Activated T-helper 1 cell treated with anti-CD3 and anti-CD28 coated beads, Interleukin-12 subunit alpha, Interleukin-12 subunit beta, Interleukin-2, Interleukin-4 antibody, amounts not matched to agents 30 ng/mL and 10 ng/mL and 1 ng/mL, durations not matched to agents 14 hours and 24 hours and 36 hours (primary cell): Measurements from ENCODE around the gene DOK6. TPM values are rescaled to one million over a fixed set of nuclear protein-coding genes. Genes with fewer than 3 reads are reported as not detected.

Experiments
- DNase-seq: peaks from one replicate; pipeline ENCODE4 v3.0.0; 2021; ENCODE audit warnings: low spot score
- H3K27ac Mint-ChIP-seq: one replicate; pipeline ENCODE4 v1.8.0; 2021; ENCODE audit warnings: mild to moderate bottlenecking, mixed read lengths
- H3K27me3 Mint-ChIP-seq: one replicate; pipeline ENCODE4 v1.8.0; 2022; ENCODE audit warnings: mild to moderate bottlenecking, moderate library complexity, mixed read lengths; ENCODE audit not compliant: insufficient read depth
- H3K36me3 Mint-ChIP-seq: one replicate; pipeline ENCODE4 v1.8.0; 2021; ENCODE audit warnings: low read depth, mixed read lengths
- H3K4me1 Mint-ChIP-seq: one replicate; pipeline ENCODE4 v1.8.0; 2021; ENCODE audit warnings: low read depth, mixed read lengths
- H3K4me3 Mint-ChIP-seq: one replicate; pipeline ENCODE4 v1.8.0; 2021; ENCODE audit warnings: mild to moderate bottlenecking, moderate library complexity, mixed read lengths
- H3K9me3 Mint-ChIP-seq: one replicate; pipeline ENCODE4 v1.8.0; 2021; ENCODE audit warnings: mixed read lengths
- intact Hi-C: fragments of 100-400 bp; cut with micrococcal nuclease; formaldehyde crosslinking; loops from one replicate; pipeline ENCODE4 v1.15.1; 2024
- total RNA-seq: library from RNA; stranded (reverse); gene quantifications from 2 replicates; pipeline ENCODE4 v1.2.3, GENCODE V29; 2022

DOK6 gene
- total RNA-seq, 1 donor from 2014 or later, result not detected

DNA sequence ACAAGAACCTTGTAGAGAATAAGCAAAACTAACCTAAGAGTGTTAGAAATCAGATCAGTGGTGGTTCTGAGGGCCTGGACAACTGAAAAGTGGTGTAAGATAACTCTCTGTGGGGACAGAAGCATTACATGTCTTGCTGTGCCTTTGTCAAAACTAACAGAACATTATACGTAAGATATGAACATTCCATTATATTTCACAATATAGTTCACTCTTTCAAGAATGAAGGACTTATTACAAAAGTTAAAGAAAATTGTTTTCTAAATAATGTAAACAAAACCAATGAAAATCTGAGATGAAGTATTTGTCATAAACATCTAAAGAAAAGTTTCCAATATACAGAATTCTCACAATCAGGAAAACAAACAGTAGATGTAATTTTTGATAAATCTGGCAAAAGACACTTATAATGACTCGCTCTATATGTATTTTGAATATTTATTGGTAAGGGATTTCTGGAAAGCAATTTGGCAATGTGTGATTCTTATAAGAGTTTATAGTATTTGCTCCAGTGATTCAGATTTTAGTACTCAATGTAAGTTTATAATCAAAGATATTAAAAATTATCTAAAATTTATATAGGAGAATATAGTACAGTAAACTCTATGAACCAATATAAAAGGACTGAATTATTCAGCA, 288.6 kb downstream of the DOK6 start:
- DNase-seq, result no peak
- Mint-ChIP-seq H3K4me1 (no peaks in the 10 kb centered on the region), H3K9me3 (no peaks in the 10 kb centered on the region), H3K27me3 (peaks cover 9% of the 10 kb centered on the region), H3K4me3 (no peak overlapping the region), H3K36me3 (no peaks in the 10 kb centered on the region), H3K27ac (no peak overlapping the region)
- intact Hi-C loops, result no loop called here

DNA sequence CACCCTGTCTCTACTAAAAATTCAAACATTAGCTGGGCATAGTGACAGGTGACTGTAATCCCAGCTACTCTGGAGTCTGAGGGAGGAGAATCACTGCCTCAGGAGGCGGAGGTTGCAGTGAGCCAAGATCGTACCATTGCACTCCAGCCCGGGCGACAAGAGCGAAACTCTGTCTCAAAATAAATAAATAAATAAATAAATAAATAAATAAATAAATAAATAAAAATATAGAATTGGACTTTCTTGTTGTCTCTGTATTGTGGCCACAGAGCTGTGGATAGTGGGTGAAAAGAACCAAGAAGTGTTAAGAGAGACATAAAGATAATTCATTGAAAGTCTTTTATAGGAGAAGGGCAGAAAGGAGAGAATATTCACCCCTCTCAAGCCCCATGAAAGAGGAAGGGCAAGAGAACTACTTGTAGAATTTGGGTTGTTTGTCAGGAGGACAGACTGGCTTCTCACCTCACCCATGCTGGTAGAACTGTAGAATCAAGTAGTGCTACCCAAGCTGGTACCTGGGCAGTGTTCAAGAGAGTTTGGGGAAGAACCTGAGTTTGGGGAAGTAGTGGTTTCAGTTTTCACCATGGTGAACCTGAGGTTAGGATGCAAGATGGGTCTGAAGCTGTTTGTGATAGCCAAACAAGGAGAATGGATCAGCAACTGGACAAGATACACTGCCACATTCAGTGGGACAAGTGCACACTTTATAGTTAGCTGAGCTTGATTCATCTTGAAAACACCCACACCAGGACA, 290.5 kb downstream of the DOK6 start:
- no peaks in the 10 kb centered on the region for H3K4me1 Mint-ChIP-seq
- no peak overlapping the region for H3K4me3 Mint-ChIP-seq
- H3K27me3 Mint-ChIP-seq, result peaks cover 6% of the 10 kb centered on the region
- no peaks in the 10 kb centered on the region for H3K9me3 Mint-ChIP-seq
- no peaks in the 10 kb centered on the region for H3K36me3 Mint-ChIP-seq
- H3K27ac Mint-ChIP-seq, result no peak overlapping the region
- no peak for DNase-seq
- intact Hi-C loops, result no loop called here

DNA sequence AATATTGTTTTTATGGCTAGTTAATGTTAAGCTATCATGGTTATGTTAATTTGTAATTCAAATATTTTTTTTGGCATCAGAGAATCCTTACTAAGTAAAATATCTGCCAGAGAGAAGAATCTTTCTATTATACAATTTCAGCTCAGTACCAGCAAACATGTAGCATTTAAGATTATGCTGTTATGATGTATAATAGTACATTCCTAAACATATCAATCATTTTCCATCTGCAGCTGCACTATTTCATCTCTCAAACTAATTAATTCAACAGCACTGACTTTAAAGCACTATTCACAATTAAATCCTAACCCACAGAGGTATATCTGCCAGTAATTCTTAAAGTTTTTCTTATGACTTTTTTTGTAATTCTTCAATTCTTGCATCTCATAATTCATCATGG, 296.4 kb downstream of the DOK6 start:
- Mint-ChIP-seq H3K36me3 (no peaks in the 10 kb centered on the region), H3K4me3 (no peak overlapping the region), H3K27me3 (peaks cover 2% of the 10 kb centered on the region), H3K4me1 (no peaks in the 10 kb centered on the region), H3K9me3 (no peaks in the 10 kb centered on the region), H3K27ac (no peak overlapping the region)
- intact Hi-C loops, result no loop called here
- DNase-seq, result no peak

DNA sequence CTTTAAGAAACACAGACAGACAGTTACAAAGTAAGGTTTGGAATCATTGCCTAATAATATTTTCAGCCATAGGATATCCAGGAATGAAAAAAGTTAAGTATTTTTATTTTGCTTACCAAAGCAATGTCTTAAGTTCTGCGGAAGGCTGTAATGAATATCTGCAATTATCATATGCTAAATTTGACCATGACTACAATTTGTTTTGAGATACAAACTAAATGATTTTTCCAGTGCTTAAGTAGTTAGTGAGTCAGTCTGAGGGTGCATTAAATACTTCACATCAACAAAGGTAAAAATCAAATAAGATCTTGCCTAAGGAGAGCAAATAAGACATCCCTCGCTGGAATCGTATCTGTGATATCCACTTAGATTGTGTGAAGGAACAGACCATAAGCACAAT, 297.0 kb downstream of the DOK6 start:
- H3K4me1 Mint-ChIP-seq, result no peaks in the 10 kb centered on the region
- no peak overlapping the region for H3K4me3 Mint-ChIP-seq
- H3K36me3 Mint-ChIP-seq, result no peaks in the 10 kb centered on the region
- no peak for DNase-seq
- H3K27me3 Mint-ChIP-seq, result peaks cover 2% of the 10 kb centered on the region
- no peaks in the 10 kb centered on the region for H3K9me3 Mint-ChIP-seq
- intact Hi-C loops, result no loop called here
- no peak overlapping the region for H3K27ac Mint-ChIP-seq

DNA sequence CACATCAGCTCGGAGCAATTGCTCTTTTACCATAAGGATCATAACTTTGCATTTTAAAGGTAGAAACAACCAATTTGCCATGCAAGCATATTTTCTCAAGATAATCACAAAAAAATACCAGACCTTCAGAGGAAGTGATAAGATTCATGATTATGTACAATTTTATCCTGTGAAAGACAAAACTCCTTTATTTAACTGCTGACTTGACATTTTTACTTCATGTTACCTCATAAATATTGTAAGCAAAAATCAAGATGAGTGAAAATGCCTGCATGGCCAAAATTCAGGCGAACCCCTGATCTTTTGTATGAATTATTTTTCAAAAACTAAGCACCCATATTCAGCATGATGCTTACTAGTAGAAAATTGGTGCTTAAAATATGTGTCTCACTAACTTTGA, 300.6 kb downstream of the DOK6 start:
- H3K4me1 Mint-ChIP-seq, result no peaks in the 10 kb centered on the region
- H3K4me3 Mint-ChIP-seq, result no peak overlapping the region
- peaks cover 3% of the 10 kb centered on the region for H3K9me3 Mint-ChIP-seq
- intact Hi-C loops, result no loop called here
- H3K36me3 Mint-ChIP-seq, result no peaks in the 10 kb centered on the region
- no peak for DNase-seq
- H3K27me3 Mint-ChIP-seq, result no peaks in the 10 kb centered on the region
- no peak overlapping the region for H3K27ac Mint-ChIP-seq

DNA sequence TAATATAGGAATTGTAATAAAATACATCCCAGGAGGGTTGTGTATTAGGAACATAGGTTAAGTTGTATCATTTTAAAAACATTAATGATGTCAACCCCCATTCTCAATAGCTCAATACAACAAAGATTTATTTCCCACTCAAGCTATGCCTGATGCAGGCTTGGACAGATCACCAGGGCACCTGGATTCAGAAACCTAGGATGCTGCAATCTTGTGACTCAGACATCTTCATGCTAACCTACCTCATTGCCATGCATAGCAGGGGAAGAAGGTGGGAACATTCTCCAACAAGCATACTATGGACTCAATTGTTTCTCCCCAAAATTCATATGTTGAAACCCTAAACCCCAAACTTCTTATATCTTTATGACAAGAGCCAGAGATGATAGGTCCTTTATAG, 302.8 kb downstream of the DOK6 start:
- Mint-ChIP-seq H3K9me3 (peaks cover 3% of the 10 kb centered on the region), H3K4me1 (no peaks in the 10 kb centered on the region), H3K4me3 (no peak overlapping the region), H3K27me3 (no peaks in the 10 kb centered on the region), H3K36me3 (no peaks in the 10 kb centered on the region), H3K27ac (no peak overlapping the region)
- no peak for DNase-seq
- intact Hi-C loops, result no loop called here

DNA sequence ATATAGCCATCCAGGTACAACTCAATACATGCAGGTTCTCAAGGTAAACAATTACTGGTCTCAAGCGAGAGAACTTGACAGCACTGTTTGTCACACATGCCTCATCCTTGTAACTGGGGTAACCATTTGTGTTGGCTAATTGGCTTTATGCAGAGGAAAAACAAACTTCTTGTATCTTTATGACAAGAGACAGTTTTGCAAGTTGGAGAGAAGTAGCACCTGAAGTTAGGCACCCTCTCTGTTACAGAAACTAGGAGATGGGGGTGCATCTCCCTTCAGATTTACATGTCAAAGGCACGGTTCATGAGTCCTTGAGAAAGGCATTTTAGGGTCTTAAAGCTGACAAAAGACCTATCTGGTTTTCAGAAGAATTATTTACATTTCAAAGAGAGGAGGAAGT, 305.3 kb downstream of the DOK6 start:
- no peak for DNase-seq
- intact Hi-C loops, result no loop called here
- no peak overlapping the region for H3K4me3 Mint-ChIP-seq
- peaks cover 3% of the 10 kb centered on the region for H3K9me3 Mint-ChIP-seq
- no peaks in the 10 kb centered on the region for H3K36me3 Mint-ChIP-seq
- H3K4me1 Mint-ChIP-seq, result no peaks in the 10 kb centered on the region
- no peaks in the 10 kb centered on the region for H3K27me3 Mint-ChIP-seq
- H3K27ac Mint-ChIP-seq, result no peak overlapping the region

DNA sequence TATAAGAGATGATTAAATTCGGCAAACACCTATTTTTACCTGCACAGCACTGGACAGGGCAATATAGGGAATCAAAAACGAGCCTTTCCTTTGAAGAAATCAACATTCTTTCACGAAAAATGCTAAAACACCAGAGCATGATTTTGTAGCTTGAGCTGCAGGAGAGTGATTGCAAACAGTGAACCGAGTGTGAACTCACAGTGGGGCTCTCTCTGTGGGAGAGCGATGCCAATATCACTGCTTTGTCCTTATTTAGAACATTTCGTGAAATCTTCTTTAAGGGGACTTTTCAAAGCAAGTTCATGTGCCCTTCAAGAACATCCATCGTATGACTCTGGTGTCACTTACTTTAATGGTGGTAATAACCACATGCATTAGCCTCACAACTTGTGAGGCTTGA, 308.2 kb downstream of the DOK6 start:
- Mint-ChIP-seq H3K27ac (no peak overlapping the region), H3K27me3 (peaks cover 2% of the 10 kb centered on the region), H3K36me3 (no peaks in the 10 kb centered on the region), H3K4me3 (no peak overlapping the region), H3K4me1 (no peaks in the 10 kb centered on the region), H3K9me3 (peaks cover 3% of the 10 kb centered on the region)
- no peak for DNase-seq
- intact Hi-C loops, result no loop called here

DNA sequence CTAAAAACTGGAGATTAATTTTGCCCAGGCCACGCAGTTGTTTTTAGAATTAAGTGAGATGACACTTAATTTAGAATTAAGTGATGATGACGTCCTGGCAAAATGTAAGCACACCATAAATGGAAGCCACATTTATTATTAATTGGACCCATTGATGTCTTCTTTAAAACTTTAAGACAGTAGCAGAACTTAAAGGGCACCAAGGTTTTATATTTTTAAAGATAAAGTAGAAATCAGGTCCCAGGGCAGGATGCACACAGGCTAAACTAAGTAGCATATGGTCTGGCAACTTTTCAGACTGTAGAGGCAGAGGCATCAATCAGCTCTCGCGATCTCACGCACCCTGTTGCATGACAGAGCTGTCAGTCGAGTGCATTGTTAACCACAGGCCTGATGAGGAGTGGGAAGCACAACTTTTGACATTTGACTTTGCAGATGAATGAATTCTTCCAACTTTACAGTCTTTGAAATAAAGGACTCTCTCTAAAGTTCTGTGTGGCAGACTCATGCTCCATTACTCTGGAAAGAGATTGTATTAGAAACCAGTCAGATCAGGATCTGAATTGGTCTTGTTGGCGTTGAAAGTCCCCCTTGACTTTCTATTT, 314.6 kb downstream of the DOK6 start:
- Mint-ChIP-seq H3K27me3 (peaks cover 2% of the 10 kb centered on the region), H3K9me3 (peaks cover 30% of the 10 kb centered on the region), H3K27ac (no peak overlapping the region), H3K4me3 (no peak overlapping the region), H3K4me1 (no peaks in the 10 kb centered on the region), H3K36me3 (no peaks in the 10 kb centered on the region)
- intact Hi-C loops, result no loop called here
- DNase-seq, result no peak

DNA sequence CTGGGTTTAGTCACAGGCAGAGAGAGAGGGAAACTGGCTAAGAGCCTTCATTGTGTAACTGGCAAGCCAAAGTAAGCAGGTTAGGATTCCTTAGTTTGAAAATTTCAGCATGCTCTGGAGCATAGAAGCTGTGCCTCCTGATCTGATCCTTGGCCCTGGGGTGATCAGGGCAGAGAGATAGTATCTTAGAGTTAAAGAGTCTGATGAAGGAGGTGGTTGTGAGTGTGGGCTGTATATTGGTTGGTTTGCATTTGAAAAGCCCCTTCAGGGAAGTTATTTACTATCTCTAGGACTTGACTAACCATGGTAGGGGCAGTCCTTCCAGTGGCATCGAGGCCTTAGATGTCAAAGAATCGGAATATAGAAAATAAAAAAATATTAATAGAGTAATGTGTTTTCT, 316.9 kb downstream of the DOK6 start:
- intact Hi-C loops, result no loop called here
- Mint-ChIP-seq H3K4me1 (no peaks in the 10 kb centered on the region), H3K4me3 (no peak overlapping the region), H3K9me3 (peaks cover 30% of the 10 kb centered on the region), H3K27me3 (peaks cover 2% of the 10 kb centered on the region), H3K36me3 (no peaks in the 10 kb centered on the region), H3K27ac (no peak overlapping the region)
- no peak for DNase-seq

DNA sequence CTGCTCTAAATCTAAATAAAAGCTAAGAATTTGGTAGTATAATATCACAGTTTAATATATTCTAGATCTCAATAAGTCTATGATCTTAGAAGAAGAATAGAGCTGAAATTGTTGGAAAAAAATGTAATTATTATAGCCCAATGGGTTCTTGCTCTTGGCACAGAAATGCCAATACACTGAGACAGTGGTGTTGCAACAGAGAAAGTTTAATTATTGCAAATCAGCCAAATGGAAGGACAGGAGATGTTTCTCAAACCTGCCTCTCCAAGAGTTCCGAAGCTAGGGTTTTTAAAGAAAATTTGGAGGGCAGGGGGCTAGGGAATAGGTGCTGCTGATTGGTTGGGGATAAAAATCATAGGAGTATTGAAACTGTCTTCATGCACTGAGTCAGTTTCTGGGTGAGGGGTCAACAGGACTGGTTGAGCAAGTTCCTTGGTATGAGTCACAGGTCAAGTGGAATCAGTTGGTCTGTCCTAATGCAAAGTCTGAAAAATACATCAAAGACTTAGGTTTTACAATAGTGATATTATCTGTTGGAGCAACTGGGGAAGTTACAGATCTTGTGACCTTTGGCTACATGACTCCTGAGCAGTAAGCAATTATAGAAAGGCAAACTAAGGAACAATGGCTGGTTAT, 318.3 kb downstream of the DOK6 start:
- peaks cover 30% of the 10 kb centered on the region for H3K9me3 Mint-ChIP-seq
- H3K27me3 Mint-ChIP-seq, result no peaks in the 10 kb centered on the region
- no peak overlapping the region for H3K27ac Mint-ChIP-seq
- intact Hi-C loops, result no loop called here
- H3K4me3 Mint-ChIP-seq, result no peak overlapping the region
- H3K4me1 Mint-ChIP-seq, result no peaks in the 10 kb centered on the region
- H3K36me3 Mint-ChIP-seq, result no peaks in the 10 kb centered on the region
- DNase-seq, result no peak

DNA sequence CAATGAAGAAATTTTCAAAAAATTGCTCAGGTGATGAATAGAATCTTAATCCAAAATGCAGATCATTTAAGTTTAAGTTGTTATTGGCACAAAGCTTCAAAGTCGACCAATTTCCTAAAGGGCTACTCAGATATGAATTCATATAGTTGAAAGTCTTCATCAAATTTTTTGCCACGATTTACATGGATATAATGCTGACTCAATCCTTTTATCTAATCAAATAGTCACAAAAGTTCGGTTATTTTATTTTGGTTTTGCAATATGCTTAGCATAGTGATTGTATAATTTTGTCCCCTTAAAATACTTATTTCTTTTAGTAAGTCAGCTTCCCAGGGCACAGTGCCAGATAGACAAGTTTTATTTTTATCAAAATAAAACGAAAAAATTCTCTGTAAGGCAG, 319.7 kb downstream of the DOK6 start:
- Mint-ChIP-seq H3K36me3 (no peaks in the 10 kb centered on the region), H3K9me3 (peaks cover 30% of the 10 kb centered on the region), H3K27ac (no peak overlapping the region), H3K27me3 (no peaks in the 10 kb centered on the region), H3K4me1 (no peaks in the 10 kb centered on the region), H3K4me3 (no peak overlapping the region)
- no peak for DNase-seq
- intact Hi-C loops, result no loop called here

DNA sequence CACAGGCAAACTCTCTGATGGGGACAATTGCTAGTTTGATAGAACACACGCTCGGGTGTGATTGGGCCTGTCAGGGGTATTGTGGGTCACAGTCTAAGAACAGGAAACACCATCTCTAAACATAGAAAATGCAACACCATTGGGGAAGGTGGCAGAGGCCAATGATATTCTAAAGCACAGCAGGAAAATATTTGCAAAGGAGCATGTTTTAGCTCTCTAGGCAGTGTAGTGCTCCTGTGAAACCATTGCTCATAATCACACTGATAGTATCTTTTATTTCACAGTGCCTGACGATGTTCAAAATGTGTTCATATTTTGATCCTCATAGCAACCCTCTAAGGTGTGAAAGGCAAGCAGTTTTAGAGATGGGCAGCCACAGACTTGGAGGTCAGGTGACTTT, 322.7 kb downstream of the DOK6 start:
- H3K4me1 Mint-ChIP-seq, result peaks cover 3% of the 10 kb centered on the region
- no peak overlapping the region for H3K4me3 Mint-ChIP-seq
- intact Hi-C loops, result loop anchor here (2.0 kb wide), 1 partner anchor 19 kb away; no protein-coding TSS in a partner anchor
- DNase-seq, result no peak
- no peaks in the 10 kb centered on the region for H3K36me3 Mint-ChIP-seq
- H3K27me3 Mint-ChIP-seq, result no peaks in the 10 kb centered on the region
- H3K27ac Mint-ChIP-seq, result no peak overlapping the region
- peaks cover 14% of the 10 kb centered on the region for H3K9me3 Mint-ChIP-seq
